CD4-positive, alpha-beta T cell treated with Interleukin-15 for 1 hour (primary cell): Measurements from ENCODE around the gene PHAF1.

Source experiments
- DNase-seq: peaks from one replicate; pipeline ENCODE4 v3.0.0-alpha.2; 2020

The PHAF1 gene

DNA sequence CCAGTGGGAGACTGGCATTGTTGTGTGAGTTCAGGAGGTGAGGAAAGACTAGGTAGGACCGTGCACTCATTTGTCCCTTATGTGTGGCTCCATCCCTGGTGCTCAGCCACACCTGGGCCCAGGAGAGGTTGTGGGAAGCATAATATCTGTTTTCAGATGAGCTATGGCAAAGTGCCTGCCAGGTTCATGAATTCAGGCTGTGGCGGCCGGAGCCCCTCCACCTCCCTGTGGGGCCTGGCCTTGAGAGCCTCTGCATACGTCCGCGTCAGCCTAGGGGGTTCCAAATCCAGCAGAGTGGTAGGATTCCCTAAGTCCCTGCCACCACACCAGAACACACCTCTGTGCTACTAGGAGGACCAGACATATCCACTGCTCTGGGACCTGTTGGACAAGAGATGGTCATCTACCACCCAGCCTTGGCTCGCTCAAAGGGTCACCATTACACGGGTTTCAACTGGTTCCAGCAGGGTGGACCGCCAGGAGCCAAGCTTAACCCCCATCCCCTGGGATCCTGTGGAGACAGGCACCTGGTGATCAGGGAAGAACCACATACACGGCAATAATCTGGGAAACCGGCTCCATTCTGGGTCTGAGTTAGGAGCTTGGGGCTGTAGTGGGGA lies 39.0 kb downstream of the PHAF1 start:
- DNase-seq, result peak; percentile 7

DNA sequence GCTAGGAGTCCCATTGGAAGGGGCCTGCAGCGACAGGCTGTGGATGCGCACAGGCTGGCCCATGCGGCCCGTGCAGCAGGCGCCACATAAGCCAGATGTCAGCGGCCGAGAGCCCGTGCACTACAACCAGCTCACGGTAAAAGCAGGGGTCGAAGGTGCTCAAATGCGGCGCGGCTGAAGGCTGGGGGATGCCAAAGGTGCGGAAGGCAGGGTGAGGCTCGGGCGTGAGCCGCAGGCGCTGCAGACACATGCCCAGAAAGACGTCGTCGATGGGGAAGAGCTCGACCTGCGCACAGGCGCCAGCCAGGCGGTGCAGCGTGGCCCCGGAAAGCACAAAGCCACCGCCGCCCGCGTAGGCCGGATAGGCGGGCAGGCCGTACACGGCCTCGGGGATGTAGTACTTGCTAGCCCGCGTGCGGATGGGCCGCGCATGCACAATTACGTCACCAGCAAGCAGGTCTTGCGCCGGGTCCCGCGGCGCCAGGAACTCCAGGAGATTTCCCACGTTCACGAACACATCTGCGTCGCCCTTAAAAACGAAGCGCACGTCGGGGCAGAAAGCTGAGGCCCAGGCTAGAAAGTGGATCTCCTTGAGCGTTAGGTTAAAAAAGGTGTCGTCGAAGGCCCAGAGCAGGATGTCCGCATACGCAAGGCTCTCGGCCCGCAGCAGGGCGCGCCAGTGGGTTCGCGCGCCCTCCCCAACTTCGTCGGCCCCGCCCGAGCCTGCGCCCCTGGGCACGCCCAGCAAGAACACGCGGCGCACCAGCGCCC lies 39.7 kb downstream of the PHAF1 start:
- DNase-seq, result peak; percentile 2

- no peak for DNase-seq
Measured at GRCh38 chr16:67150047-67150832, 40.5 kb downstream of the PHAF1 start.

GRCh38 chr16:67150833-67151396 lies 41.2 kb downstream of the PHAF1 start, which contains the start of gene B3GNT9:
TSS of gene B3GNT9 (minus strand) at chr16:67150998. CDS start at chr16:67150485, 513 bp downstream.
- DNase-seq, result no peak

- DNase-seq, result no peak
Measured at GRCh38 chr16:67151431-67152097, 41.8 kb downstream of the PHAF1 start.

DNA sequence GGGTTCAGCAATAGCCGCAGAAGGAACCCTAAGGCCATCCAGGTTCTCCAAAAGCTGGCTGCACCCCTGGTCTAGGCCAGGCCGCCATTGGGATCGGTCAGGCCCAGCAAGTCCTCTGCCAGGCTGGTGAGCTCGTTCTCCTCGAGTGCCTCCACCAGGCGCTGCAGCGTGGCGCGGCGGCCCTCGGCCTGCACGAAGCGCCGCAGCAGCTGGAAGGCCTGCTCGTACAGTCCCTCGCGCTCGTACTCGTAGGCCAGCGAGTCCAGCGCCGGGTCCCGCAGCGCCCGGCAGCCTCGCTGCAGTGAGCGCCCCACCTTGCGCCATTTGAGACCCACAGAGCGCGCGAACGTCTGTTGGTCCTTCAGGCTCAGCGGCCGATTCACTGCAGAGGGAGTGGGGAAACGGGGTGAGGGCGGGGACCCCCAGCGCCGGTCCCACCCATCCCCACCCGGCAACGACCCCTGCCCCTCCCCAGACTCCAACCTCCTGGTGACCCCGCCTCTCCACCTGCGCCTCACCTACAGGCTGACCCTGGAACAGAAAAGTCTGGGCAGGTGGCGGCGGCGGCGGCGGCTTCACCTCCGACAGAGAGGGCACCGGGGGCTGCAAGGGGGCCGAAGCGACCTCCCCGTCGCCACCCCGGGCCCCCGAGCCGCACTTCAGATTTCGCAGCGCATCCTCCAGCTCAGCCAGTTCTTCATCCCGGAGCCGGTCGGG lies 45.0 kb downstream of the PHAF1 start:
- DNase-seq, result no peak

GRCh38 chr16:67155295-67156142 lies 45.8 kb downstream of the PHAF1 start:
- DNase-seq, result peak; percentile 71

DNA sequence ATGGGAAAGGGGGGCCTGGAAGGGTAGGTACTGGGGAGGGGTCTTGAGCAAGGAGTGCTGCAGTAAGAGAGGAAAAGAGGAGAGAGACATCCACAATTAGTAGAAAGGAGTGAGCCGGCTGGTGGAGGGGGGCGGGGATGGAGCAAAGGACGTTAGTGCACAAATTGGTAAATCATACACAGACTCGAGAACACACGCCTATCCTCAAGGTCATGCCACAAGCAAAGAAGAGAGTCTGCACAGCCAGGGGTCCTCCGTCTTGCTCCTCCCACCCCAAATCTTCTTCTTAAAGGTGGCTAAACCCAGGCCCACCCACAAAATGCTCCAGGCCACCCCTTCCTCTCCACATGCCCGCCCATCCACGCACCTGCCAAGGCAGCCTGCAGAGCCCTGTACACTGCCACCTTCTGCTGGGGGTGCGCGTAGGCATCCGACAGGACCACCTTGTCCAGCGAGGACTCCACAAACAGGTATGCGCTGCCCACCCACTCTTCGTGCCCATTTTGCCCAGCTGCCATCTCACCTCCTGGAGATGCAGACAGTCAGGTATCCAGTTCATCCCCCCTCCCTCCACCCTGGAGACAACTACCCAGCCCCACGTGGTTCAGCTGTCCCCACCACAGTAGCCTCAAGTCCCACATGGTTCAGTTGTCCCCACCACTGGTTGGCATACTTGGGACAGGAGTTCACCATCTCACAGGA lies 46.6 kb downstream of the PHAF1 start:
- no peak for DNase-seq

DNA sequence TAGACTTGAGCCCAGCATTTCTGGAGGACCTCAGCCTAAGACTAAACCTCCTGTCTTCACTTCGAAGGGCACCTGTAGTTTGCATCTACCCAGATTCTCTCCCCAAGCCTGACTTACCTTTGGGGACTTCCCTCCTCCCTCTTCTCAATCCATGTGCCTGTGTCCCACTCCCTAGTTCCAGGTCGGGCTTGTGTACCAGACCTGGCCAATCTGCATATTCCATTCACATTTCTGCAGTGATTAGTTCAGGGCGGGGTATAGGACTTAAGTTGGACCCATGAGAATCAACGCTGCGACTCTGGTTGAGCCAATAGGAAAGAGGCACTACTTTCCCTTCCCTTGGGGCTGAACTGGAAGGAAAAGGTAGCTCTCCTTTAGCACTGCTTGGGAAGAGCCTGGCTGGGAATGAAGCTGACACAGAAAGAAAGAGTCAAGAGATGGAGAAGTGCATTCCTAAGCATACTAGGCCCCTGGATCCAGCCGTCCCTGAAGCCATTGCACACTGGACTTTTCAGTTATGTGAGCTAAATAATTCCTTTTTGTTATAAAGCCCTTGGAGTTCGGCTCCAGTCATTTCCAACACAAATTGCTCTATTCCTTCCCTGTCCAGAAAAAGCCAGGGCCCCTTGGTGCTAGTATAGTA lies 47.5 kb downstream of the PHAF1 start:
- DNase-seq, result no peak

GRCh38 chr16:67157892-67158635 lies 48.3 kb downstream of the PHAF1 start:
- DNase-seq, result peak; percentile 52

GRCh38 chr16:67158637-67159600 lies 49.2 kb downstream of the PHAF1 start:
- DNase-seq, result peak; percentile 89

DNA sequence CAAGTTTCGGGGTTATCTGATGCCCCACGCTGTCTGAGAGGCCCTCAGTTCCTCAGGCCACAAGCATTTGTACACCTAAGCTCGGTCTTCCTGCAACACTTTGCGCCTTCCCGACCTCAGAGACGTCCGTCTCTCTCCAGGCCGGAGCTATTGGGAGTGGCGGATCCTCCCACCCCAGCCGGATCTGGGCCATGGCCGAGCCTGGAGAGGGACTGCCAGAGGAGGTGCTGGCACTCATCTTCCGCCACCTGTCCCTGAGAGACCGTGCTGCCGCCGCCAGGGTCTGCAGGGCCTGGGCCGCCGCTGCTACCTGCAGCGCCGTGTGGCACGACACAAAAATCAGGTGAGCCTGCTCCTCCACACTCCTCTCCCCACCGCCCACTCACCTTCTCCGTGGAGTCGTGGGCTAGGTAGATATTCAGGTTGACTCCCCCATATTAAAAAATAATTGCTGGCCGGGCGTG lies 51.9 kb downstream of the PHAF1 start:
- no peak for DNase-seq

- DNase-seq, result no peak
Measured at GRCh38 chr16:67162506-67163163, 52.9 kb downstream of the PHAF1 start.

GRCh38 chr16:67163164-67163998 lies 53.6 kb downstream of the PHAF1 start:
- peak; percentile 42 for DNase-seq

- no peak for DNase-seq
Measured at GRCh38 chr16:67163999-67164558, 54.3 kb downstream of the PHAF1 start.

- DNase-seq, result no peak
Measured at GRCh38 chr16:67164599-67165061, 54.9 kb downstream of the PHAF1 start, which contains the start of gene HSF4. TSS of gene HSF4 (plus strand) at chr16:67164745. CDS start at chr16:67164812, 67 bp downstream.
